ENCODE measurements around the gene MYOG. TPM values are rescaled to one million over a fixed set of nuclear protein-coding genes. Genes with fewer than 3 reads are reported as not detected.

Gene MYOG
- total RNA-seq, 1 donor from 2014 or later, result not detected

- DNase-seq, result no peak
- TF ChIP-seq CTCF (IDR thresholded peaks at IDR 0.05; ENCODE audit: borderline replicate concordance), result no peak
- Histone ChIP-seq H3K9me3 (replicated peaks) (peaks cover 19% of the 10 kb centered on the region), H3K4me1 (no peaks in the 10 kb centered on the region), H3K27ac (replicated peaks) (no peak overlapping the region), H3K27me3 (ENCODE audit: low read depth) (peaks cover 21% of the 10 kb centered on the region), H3K36me3 (no peaks in the 10 kb centered on the region), H3K4me3 (no peak overlapping the region)
- intact Hi-C loops (cut with micrococcal nuclease), result no loop called here
Observed at GRCh38 chr1:203090421-203091198, 4.8 kb upstream of the MYOG start.

DNA sequence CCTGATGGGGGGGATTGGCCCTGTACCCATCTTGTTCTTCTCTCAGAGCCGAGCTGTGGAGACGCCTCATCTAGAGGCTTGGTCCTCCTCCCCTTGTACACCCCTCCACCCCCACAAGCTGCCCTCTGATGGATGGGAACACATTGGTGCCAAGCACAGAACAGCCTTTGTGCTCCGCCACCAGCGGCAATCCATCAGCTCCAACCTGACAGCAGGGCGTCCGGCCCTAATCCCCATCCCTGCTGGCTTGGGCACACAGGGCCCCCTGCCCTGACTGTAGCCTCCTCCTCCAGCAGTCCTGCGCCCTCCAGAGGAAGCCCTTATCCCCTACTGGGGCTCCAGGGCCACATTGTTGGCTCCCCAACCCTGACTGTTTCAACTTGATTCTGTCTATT, 3.8 kb upstream of the MYOG start:
- no peaks in the 10 kb centered on the region for H3K36me3 ChIP-seq
- H3K27ac ChIP-seq (replicated peaks), result no peak overlapping the region
- H3K4me1 ChIP-seq, result no peaks in the 10 kb centered on the region
- intact Hi-C loops (cut with micrococcal nuclease), result no loop called here
- peaks cover 21% of the 10 kb centered on the region for H3K27me3 ChIP-seq (ENCODE audit: low read depth)
- DNase-seq, result no peak
- TF ChIP-seq CTCF (IDR thresholded peaks at IDR 0.05; ENCODE audit: borderline replicate concordance), result no peak
- no peak overlapping the region for H3K4me3 ChIP-seq
- H3K9me3 ChIP-seq (replicated peaks), result peaks cover 9% of the 10 kb centered on the region

DNA sequence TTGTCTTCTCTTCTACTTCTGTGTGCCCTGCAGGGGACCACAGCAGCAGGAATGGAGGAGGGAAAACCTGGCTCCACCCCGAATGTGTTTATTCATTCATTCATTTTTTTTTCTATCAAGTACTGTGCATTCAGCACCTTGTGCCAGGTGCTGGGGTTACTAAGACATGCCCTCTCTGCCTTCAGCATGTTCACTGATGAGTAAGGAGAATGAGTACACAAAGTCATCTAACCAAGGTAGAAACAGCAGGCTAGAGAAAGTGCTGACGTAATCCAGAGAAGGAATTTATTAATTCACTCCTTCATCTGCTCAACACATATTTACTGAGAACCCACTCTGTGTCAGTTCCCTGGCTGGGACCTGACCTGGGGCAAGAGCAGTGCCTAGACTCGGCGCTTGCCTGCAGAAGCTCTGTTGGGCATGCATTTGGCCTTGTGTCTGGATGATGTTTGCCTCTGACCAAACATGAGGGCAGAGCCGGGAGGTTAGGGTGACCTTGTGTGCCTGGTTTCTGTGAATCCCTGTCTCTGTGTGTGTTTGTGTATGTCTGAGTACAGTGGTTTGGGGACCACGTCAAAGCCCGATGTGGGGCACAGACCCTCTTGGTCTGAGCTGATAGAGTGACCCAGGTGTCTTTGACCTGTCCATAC, 3.3 kb upstream of the MYOG start:
- intact Hi-C loops (cut with micrococcal nuclease), result no loop called here
- H3K4me1 ChIP-seq, result no peaks in the 10 kb centered on the region
- H3K27ac ChIP-seq (replicated peaks), result no peak overlapping the region
- DNase-seq, result no peak
- peaks cover 4% of the 10 kb centered on the region for H3K9me3 ChIP-seq (replicated peaks)
- no peaks in the 10 kb centered on the region for H3K36me3 ChIP-seq
- H3K4me3 ChIP-seq, result no peak overlapping the region
- H3K27me3 ChIP-seq (ENCODE audit: low read depth), result peaks cover 21% of the 10 kb centered on the region
- TF ChIP-seq CTCF (IDR thresholded peaks at IDR 0.05; ENCODE audit: borderline replicate concordance), result no peak

DNA sequence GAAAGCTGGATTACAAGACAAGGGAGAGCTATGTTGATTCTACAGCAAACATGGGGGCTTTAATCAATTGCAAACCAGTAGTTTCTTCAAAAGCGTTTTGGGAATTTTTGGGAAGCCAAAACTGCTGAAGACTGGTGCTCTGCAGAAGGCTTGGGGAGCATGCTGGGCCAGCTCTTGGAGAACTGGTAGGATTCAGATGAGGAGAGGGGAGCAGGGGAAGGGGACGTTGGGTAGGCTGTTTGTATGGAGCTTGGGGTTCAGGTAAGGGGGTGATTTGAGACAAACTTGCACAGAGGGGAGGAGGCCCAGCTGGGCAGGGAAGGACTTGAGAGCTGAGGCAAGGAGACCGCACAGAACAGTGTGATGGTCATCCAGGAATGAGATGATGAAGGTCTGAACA, 2.6 kb upstream of the MYOG start:
- H3K9me3 ChIP-seq (replicated peaks), result no peaks in the 10 kb centered on the region
- no peak for DNase-seq
- no peak for TF ChIP-seq CTCF (IDR thresholded peaks at IDR 0.05; ENCODE audit: borderline replicate concordance)
- H3K4me3 ChIP-seq, result no peak overlapping the region
- H3K27me3 ChIP-seq (ENCODE audit: low read depth), result peaks cover 21% of the 10 kb centered on the region
- intact Hi-C loops (cut with micrococcal nuclease), result no loop called here
- peaks cover 2% of the 10 kb centered on the region for H3K4me1 ChIP-seq
- no peaks in the 10 kb centered on the region for H3K36me3 ChIP-seq
- H3K27ac ChIP-seq (replicated peaks), result no peak overlapping the region

- Histone ChIP-seq H3K4me3 (no peak overlapping the region), H3K36me3 (no peaks in the 10 kb centered on the region), H3K27ac (replicated peaks) (no peak overlapping the region), H3K4me1 (peaks cover 5% of the 10 kb centered on the region), H3K27me3 (ENCODE audit: low read depth) (peaks cover 12% of the 10 kb centered on the region), H3K9me3 (replicated peaks) (no peaks in the 10 kb centered on the region)
- no peak for DNase-seq
- intact Hi-C loops (cut with micrococcal nuclease), result no loop called here
- TF ChIP-seq CTCF (IDR thresholded peaks at IDR 0.05; ENCODE audit: borderline replicate concordance), result no peak
Observed at GRCh38 chr1:203086992-203087763, 1.4 kb upstream of the MYOG start.
